ENCODE data around the gene PPAN. TPM values are rescaled to one million over a fixed set of nuclear protein-coding genes. Genes with fewer than 3 reads are reported as not detected.
A peak's percentile ranks its signal among the peaks of the same experiment; 100 is the strongest.

PPAN gene
- total RNA-seq, 1 experiment from 2014 or later = 101 TPM

DNA sequence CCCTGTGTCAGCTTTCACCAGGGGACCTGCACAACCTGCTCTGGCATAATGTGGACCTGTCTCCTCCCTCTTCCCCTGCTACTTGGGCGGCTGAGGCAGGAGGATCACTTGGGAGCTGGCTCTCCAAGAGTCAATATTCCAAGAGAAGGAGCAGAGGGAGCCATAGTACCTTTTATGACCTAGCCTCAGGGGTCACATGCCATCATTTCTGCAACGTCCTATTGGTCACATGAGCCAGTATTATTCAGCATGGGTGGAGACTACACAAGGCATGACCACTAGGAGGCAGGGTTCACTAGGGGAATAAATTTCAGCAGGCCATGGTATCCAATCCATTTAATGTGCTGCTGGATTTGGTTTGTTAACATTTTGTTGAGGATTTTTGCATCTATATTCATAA, 32.0 kb upstream of the PPAN start:
- Histone ChIP-seq H3K9me2 (ENCODE audit: insufficient read depth) (no peaks in the 10 kb centered on the region), H3K27me3 (ENCODE audit: insufficient read depth, low read length) (peaks cover 3% of the 10 kb centered on the region; the same call in 1 of the 2 replicates), H3K27ac (ENCODE audit: low read depth, low read length) (no peak overlapping the region), H3K4me3 (replicated peaks in 1 of 2; ENCODE audit: low read depth in 1 of 2, low read length in 2 of 2) (no peak overlapping the region), H3K36me3 (ENCODE audit: control insufficient read depth in 1 of 2, insufficient read depth in 2 of 2, low read length in 2 of 2) (no peaks in the 10 kb centered on the region), H4K20me1 (ENCODE audit: insufficient read depth) (no peaks in the 10 kb centered on the region), H3K4me2 (ENCODE audit: low read length) (no peak overlapping the region), H3K9me3 (ENCODE audit: control insufficient read depth in 1 of 2, insufficient read depth in 1 of 2, low read depth in 1 of 2, low read length in 2 of 2) (no peaks in the 10 kb centered on the region), H3K9ac (ENCODE audit: low read length) (no peak overlapping the region), H2AFZ (ENCODE audit: low read depth, low read length, poor library complexity, severe bottlenecking) (no peak overlapping the region), H3K4me1 (ENCODE audit: control insufficient read depth in 1 of 2, insufficient read depth in 2 of 2, low read length in 2 of 2) (peaks cover 0 to 1% of the 10 kb centered on the region in 2 experiments; a peak in 2 of 4 replicates), H3K79me2 (ENCODE audit: insufficient read depth, low read length) (no peaks in the 10 kb centered on the region)
- RAD21 ChIA-PET (ENCODE audit: low non-redundant PET in 1 of 2, low total read pairs in 2 of 2, uncharacterized antibody in 2 of 2, unreplicated experiment in 2 of 2) = no interaction called here
- DNase-seq (ENCODE audit: low read depth, low spot score) = peak; percentile 40
- POLR2A ChIA-PET = interaction anchor here (0.8 kb wide), 1 partner anchor 9 kb away, joined by 3 read pairs; no protein-coding TSS in a partner anchor
- CTCF ChIA-PET = interaction anchor here (1.2 to 1.4 kb wide), 4 partner anchors 17 to 185 kb away, joined by 3 to 6 read pairs (median 4); no protein-coding TSS in a partner anchor
- no TSS peak for BruUV-seq (replicated peaks)
- TF ChIP-seq, protein P1, sequence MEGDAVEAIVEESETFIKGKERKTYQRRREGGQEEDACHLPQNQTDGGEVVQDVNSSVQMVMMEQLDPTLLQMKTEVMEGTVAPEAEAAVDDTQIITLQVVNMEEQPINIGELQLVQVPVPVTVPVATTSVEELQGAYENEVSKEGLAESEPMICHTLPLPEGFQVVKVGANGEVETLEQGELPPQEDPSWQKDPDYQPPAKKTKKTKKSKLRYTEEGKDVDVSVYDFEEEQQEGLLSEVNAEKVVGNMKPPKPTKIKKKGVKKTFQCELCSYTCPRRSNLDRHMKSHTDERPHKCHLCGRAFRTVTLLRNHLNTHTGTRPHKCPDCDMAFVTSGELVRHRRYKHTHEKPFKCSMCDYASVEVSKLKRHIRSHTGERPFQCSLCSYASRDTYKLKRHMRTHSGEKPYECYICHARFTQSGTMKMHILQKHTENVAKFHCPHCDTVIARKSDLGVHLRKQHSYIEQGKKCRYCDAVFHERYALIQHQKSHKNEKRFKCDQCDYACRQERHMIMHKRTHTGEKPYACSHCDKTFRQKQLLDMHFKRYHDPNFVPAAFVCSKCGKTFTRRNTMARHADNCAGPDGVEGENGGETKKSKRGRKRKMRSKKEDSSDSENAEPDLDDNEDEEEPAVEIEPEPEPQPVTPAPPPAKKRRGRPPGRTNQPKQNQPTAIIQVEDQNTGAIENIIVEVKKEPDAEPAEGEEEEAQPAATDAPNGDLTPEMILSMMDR (IDR thresholded peaks at IDR 0.05 in 2 of 3, conservative IDR thresholded peaks at IDR 0.05 in 1 of 3; ENCODE audit: borderline replicate concordance in 1 of 3, insufficient read depth in 1 of 3, low read depth in 2 of 3, low read length in 2 of 3) = peak; percentile 45 to 61 (median 56); a peak in 5 of 6 replicates
- TF ChIP-seq EZH2phosphoT487 (IDR thresholded peaks at IDR 0.05; ENCODE audit: borderline replicate concordance) (no peak), RAD21 (IDR thresholded peaks at IDR 0.05; ENCODE audit: low read depth) (peak; percentile 68), CBX3 (IDR thresholded peaks at IDR 0.05; ENCODE audit: low read depth) (peak; percentile 72; the same call in 1 of the 2 replicates), CEBPB (IDR thresholded peaks at IDR 0.05; ENCODE audit: low read depth) (no peak)
- peak; percentile 83 for ATAC-seq
- intact Hi-C loops (cut with micrococcal nuclease) = no loop called here

DNA sequence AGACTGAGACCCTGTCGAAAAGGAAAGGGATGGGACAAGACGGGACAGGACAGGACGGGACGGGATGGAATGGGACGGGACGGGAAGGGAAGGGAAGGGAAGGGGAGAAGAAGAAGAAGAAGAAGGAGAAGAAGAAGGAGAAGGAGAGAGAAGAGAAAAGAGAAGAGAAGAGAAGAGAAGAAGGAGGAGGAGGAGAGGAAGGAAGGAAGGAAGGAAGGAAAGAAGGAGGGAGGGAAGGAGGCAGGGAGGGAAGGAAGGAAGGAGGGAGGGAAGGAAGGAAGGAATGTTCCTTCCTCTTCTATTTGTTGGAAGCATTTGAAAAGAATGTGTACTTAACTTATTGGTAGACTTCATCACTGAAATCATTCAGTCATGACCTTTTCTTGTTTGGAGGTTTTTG, 29.6 kb upstream of the PPAN start:
- DNase-seq (ENCODE audit: low read depth, low spot score) = no peak
- Histone ChIP-seq H3K9me3 (ENCODE audit: control insufficient read depth in 1 of 2, insufficient read depth in 1 of 2, low read depth in 1 of 2, low read length in 2 of 2) (no peaks in the 10 kb centered on the region), H3K4me1 (ENCODE audit: control insufficient read depth in 1 of 2, insufficient read depth in 2 of 2, low read length in 2 of 2) (peaks cover 0 to 2% of the 10 kb centered on the region in 2 experiments; a peak in 1 of 4 replicates), H3K4me3 (replicated peaks in 1 of 2; ENCODE audit: low read depth in 1 of 2, low read length in 2 of 2) (no peak overlapping the region), H3K27me3 (ENCODE audit: insufficient read depth, low read length) (peaks cover 3% of the 10 kb centered on the region; the same call in 1 of the 2 replicates), H3K27ac (ENCODE audit: low read depth, low read length) (no peak overlapping the region), H3K79me2 (ENCODE audit: insufficient read depth, low read length) (no peaks in the 10 kb centered on the region), H2AFZ (ENCODE audit: low read depth, low read length, poor library complexity, severe bottlenecking) (no peak overlapping the region), H3K9ac (ENCODE audit: low read length) (no peak overlapping the region), H4K20me1 (ENCODE audit: insufficient read depth) (no peaks in the 10 kb centered on the region), H3K4me2 (ENCODE audit: low read length) (no peak overlapping the region), H3K36me3 (ENCODE audit: control insufficient read depth in 1 of 2, insufficient read depth in 2 of 2, low read length in 2 of 2) (no peaks in the 10 kb centered on the region), H3K9me2 (ENCODE audit: insufficient read depth) (no peaks in the 10 kb centered on the region)
- BruUV-seq (replicated peaks) = no TSS peak
- POLR2A ChIA-PET = no interaction called here
- no peak for ATAC-seq
- RAD21 ChIA-PET (ENCODE audit: low non-redundant PET in 1 of 2, low total read pairs in 2 of 2, uncharacterized antibody in 2 of 2, unreplicated experiment in 2 of 2) = no interaction called here
- intact Hi-C loops (cut with micrococcal nuclease) = no loop called here
- CTCF ChIA-PET = no interaction called here
- TF ChIP-seq TCF7L2 (IDR thresholded peaks at IDR 0.05; ENCODE audit: borderline replicate concordance, extremely low read depth, insufficient read depth, insufficient read length) (no peak), CBX3 (IDR thresholded peaks at IDR 0.05; ENCODE audit: low read depth) (no peak), POLR2AphosphoS5 (IDR thresholded peaks at IDR 0.05; ENCODE audit: low read depth, low read length) (no peak), SIN3A (IDR thresholded peaks at IDR 0.05; ENCODE audit: low read depth) (no peak), RAD21 (IDR thresholded peaks at IDR 0.05; ENCODE audit: low read depth) (no peak), JUND (IDR thresholded peaks at IDR 0.05) (no peak), SRF (IDR thresholded peaks at IDR 0.05; ENCODE audit: low read depth) (no peak), EZH2 (IDR thresholded peaks at IDR 0.05) (no peak), ZNF274 (IDR thresholded peaks at IDR 0.05; ENCODE audit: low read depth, low read length) (no peak), ZFX (IDR thresholded peaks at IDR 0.05) (no peak), YY1 (IDR thresholded peaks at IDR 0.05; ENCODE audit: extremely low read depth, insufficient replicate concordance, low read depth, low read length) (no peak)
- TF ChIP-seq, protein P2, sequence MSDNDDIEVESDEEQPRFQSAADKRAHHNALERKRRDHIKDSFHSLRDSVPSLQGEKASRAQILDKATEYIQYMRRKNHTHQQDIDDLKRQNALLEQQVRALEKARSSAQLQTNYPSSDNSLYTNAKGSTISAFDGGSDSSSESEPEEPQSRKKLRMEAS (IDR thresholded peaks at IDR 0.05) = no peak
- TF ChIP-seq, protein P3, sequence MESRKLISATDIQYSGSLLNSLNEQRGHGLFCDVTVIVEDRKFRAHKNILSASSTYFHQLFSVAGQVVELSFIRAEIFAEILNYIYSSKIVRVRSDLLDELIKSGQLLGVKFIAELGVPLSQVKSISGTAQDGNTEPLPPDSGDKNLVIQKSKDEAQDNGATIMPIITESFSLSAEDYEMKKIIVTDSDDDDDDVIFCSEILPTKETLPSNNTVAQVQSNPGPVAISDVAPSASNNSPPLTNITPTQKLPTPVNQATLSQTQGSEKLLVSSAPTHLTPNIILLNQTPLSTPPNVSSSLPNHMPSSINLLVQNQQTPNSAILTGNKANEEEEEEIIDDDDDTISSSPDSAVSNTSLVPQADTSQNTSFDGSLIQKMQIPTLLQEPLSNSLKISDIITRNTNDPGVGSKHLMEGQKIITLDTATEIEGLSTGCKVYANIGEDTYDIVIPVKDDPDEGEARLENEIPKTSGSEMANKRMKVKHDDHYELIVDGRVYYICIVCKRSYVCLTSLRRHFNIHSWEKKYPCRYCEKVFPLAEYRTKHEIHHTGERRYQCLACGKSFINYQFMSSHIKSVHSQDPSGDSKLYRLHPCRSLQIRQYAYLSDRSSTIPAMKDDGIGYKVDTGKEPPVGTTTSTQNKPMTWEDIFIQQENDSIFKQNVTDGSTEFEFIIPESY (IDR thresholded peaks at IDR 0.05; ENCODE audit: extremely low read depth, insufficient replicate concordance, low read length) = no peak
- TF ChIP-seq, protein P4, sequence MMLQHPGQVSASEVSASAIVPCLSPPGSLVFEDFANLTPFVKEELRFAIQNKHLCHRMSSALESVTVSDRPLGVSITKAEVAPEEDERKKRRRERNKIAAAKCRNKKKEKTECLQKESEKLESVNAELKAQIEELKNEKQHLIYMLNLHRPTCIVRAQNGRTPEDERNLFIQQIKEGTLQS (IDR thresholded peaks at IDR 0.05) = no peak
